ENCODE measurements around the gene PACRGL. TPM values are rescaled to one million over a fixed set of nuclear protein-coding genes. Genes with fewer than 3 reads are reported as not detected.
A peak's percentile ranks its signal among the peaks of the same experiment; 100 is the strongest.

The PACRGL gene
- total RNA-seq, 6 donors from 2014 or later = 13.5 to 45.8 (median 21.1) TPM

GRCh38 chr4:20761382-20761781 is 61.1 kb downstream of the PACRGL start:
- Histone ChIP-seq H3K27me3 (no peaks in the 10 kb centered on the region), H3K9me3 (no peaks in the 10 kb centered on the region), H3K4me1 (no peaks in the 10 kb centered on the region), H3K36me3 (no peaks in the 10 kb centered on the region), H3K27ac (no peak overlapping the region), H3K4me3 (no peak overlapping the region)
- DNase-seq (no peak), ATAC-seq (ENCODE audit: low FRiP score in 2 of 2) (no peak)
- TF ChIP-seq POLR2A (IDR thresholded peaks at IDR 0.05) (no peak), EP300 (IDR thresholded peaks at IDR 0.05) (no peak), CTCF (IDR thresholded peaks at IDR 0.05) (no peak), POLR2AphosphoS5 (IDR thresholded peaks at IDR 0.05) (no peak)

GRCh38 chr4:20761826-20762225 is 61.6 kb downstream of the PACRGL start:
- H3K36me3 ChIP-seq = no peaks in the 10 kb centered on the region
- no peak overlapping the region for H3K27ac ChIP-seq
- no peaks in the 10 kb centered on the region for H3K27me3 ChIP-seq
- no peaks in the 10 kb centered on the region for H3K4me1 ChIP-seq
- DNase-seq (no peak), ATAC-seq (ENCODE audit: low FRiP score in 2 of 2) (no peak)
- TF ChIP-seq POLR2A (IDR thresholded peaks at IDR 0.05) = no peak
- TF ChIP-seq EP300 (IDR thresholded peaks at IDR 0.05) = no peak
- TF ChIP-seq POLR2AphosphoS5 (IDR thresholded peaks at IDR 0.05) = no peak
- no peak for TF ChIP-seq CTCF (IDR thresholded peaks at IDR 0.05)
- WGBS, 2 donors = 93 to 95% methylated on average over 1 of the region's 1 CpG
- no peaks in the 10 kb centered on the region for H3K9me3 ChIP-seq
- no peak overlapping the region for H3K4me3 ChIP-seq

- Histone ChIP-seq H3K4me1 (no peaks in the 10 kb centered on the region), H3K4me3 (no peak overlapping the region), H3K9me3 (no peaks in the 10 kb centered on the region), H3K36me3 (no peaks in the 10 kb centered on the region), H3K27me3 (no peaks in the 10 kb centered on the region), H3K27ac (no peak overlapping the region)
- DNase-seq (no peak), ATAC-seq (ENCODE audit: low FRiP score in 2 of 2) (no peak)
- TF ChIP-seq CTCF (IDR thresholded peaks at IDR 0.05) (no peak), POLR2AphosphoS5 (IDR thresholded peaks at IDR 0.05) (no peak), POLR2A (IDR thresholded peaks at IDR 0.05) (no peak), EP300 (IDR thresholded peaks at IDR 0.05) (no peak)
- WGBS, 2 donors = 77 to 85% methylated on average over 13 of the region's 13 CpGs
These were observed 64.2 kb downstream of the PACRGL start for GRCh38 chr4:20764366-20764992.

GRCh38 chr4:20773144-20773997 is 73.1 kb downstream of the PACRGL start:
- 28 to 31% methylated on average over 14 of the region's 14 CpGs for WGBS, 2 donors
- H3K4me1 ChIP-seq = peaks cover 0 to 7% (median 0%) of the 10 kb centered on the region in 4 donors
- no peaks in the 10 kb centered on the region for H3K36me3 ChIP-seq
- no peak overlapping the region for H3K27ac ChIP-seq
- no peaks in the 10 kb centered on the region for H3K9me3 ChIP-seq
- H3K4me3 ChIP-seq = no peak overlapping the region
- TF ChIP-seq CTCF (IDR thresholded peaks at IDR 0.05) (peak; percentile 42 to 70 (median 50)), EP300 (IDR thresholded peaks at IDR 0.05) (no peak)
- no peaks in the 10 kb centered on the region for H3K27me3 ChIP-seq
- DNase-seq (peak in 1 of 2 donors; percentile 31), ATAC-seq (ENCODE audit: low FRiP score in 2 of 2) (peak; percentile 76 to 81)
